GM12892 (cell line): ENCODE measurements around the gene GPR3.

Source experiments
- POLR2A ChIP-seq: IDR thresholded peaks from 2 replicates; pipeline ENCODE4 v1.6.1; 2011; ENCODE audit warnings: low read depth, low read length, control low read depth
- POLR2AphosphoS5 ChIP-seq: IDR thresholded peaks from 2 replicates; pipeline ENCODE4 v1.6.1; 2011; ENCODE audit warnings: low read depth, low read length, control low read depth
- TAF1 ChIP-seq: IDR thresholded peaks from 2 replicates; pipeline ENCODE4 v1.6.1; 2011; ENCODE audit warnings: low read depth, mild to moderate bottlenecking, control low read depth, low read length, borderline replicate concordance

GRCh38 chr1:27429029-27429425, 36.6 kb downstream of the GPR3 start:
- TF ChIP-seq POLR2AphosphoS5 (no peak), POLR2A (no peak), TAF1 (no peak)
